OCI-LY1 (cell line): ENCODE results near the gene GPATCH8.

Experiments
- EZH2 ChIP-seq: fragments of 200-600 bp; sonication (generic), shearing (Covaris generic); IDR thresholded peaks from 2 replicates; pipeline ENCODE4 v1.8.0; 2017; ENCODE audit warnings: borderline replicate concordance, mixed run types, mild to moderate bottlenecking, antibody characterized with exemption, low read length, moderate library complexity, mixed read lengths
- TF ChIP-seq, protein P1 (sequence below): fragments of 200-600 bp; sonication (generic), shearing (Covaris generic); IDR thresholded peaks from 2 replicates; pipeline ENCODE4 v1.5.1; 2017; ENCODE audit warnings: mild to moderate bottlenecking, antibody characterized with exemption, low read length, moderate library complexity, mixed read lengths

DNA sequence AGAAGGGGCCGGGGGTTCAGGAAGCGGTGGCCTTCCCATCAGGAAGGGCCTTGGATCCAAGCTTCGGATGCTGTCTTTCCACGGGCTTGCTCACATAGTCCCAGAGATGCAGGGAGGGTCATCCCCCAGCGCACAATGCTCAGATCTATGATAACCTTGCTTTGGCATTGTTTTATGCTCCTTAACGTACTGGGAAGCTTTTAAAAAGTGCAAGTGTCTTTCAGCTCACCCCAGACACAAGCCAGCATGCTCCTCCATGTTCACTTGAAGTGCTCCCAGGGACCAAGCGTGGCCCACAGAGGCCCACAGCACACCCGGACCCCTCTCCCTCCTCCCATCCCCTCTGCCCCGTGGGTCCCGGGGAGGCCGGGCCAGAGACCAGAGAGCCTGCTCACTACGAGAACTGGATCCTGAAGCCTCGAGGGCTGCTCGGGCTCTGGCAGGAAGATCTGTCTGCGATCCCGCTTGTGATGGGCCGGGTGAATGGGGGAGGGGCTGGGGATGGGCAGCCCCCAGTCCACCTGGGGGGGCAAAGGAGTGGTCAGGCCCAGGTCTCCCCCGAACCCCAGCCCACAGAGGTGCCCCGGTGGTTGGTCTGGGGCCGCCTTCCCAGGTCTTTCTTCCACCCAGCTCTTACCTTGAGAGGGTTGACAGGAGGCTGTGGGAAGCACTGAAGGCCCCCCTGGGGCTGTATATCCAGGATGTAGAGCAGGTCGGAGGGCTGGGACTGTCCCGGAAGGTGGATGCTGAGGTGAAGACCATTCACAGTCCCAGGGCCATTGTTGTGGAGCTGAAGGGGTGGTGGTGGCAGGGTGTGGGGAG lies 127.8 kb downstream of the GPATCH8 start:
- TF ChIP-seq, protein P1, sequence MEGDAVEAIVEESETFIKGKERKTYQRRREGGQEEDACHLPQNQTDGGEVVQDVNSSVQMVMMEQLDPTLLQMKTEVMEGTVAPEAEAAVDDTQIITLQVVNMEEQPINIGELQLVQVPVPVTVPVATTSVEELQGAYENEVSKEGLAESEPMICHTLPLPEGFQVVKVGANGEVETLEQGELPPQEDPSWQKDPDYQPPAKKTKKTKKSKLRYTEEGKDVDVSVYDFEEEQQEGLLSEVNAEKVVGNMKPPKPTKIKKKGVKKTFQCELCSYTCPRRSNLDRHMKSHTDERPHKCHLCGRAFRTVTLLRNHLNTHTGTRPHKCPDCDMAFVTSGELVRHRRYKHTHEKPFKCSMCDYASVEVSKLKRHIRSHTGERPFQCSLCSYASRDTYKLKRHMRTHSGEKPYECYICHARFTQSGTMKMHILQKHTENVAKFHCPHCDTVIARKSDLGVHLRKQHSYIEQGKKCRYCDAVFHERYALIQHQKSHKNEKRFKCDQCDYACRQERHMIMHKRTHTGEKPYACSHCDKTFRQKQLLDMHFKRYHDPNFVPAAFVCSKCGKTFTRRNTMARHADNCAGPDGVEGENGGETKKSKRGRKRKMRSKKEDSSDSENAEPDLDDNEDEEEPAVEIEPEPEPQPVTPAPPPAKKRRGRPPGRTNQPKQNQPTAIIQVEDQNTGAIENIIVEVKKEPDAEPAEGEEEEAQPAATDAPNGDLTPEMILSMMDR = no peak
- no peak for TF ChIP-seq EZH2
